ENCODE measurements around the gene PBX4.
A peak's percentile ranks its signal among the peaks of the same experiment; 100 is the strongest.

Gene PBX4

GRCh38 chr19:19661141-19661674 lies 42.7 kb upstream of the PBX4 start:
- H3K4me3 ChIP-seq (ENCODE audit: low read depth, low read length) = peak overlapping the region; percentile 76
- TF ChIP-seq CTCF (IDR thresholded peaks at IDR 0.05; ENCODE audit: borderline replicate concordance, insufficient read depth, low read depth, low read length) = no peak

GRCh38 chr19:19659646-19660245 lies 41.3 kb upstream of the PBX4 start:
- no peak overlapping the region for H3K4me3 ChIP-seq (ENCODE audit: low read depth, low read length)
- TF ChIP-seq CTCF (IDR thresholded peaks at IDR 0.05; ENCODE audit: borderline replicate concordance, insufficient read depth, low read depth, low read length) = no peak

GRCh38 chr19:19657397-19657783 lies 38.9 kb upstream of the PBX4 start:
- H3K4me3 ChIP-seq (ENCODE audit: low read depth, low read length) = no peak overlapping the region
- no peak for TF ChIP-seq CTCF (IDR thresholded peaks at IDR 0.05; ENCODE audit: borderline replicate concordance, insufficient read depth, low read depth, low read length)

GRCh38 chr19:19656451-19657396 lies 38.2 kb upstream of the PBX4 start:
- no peak for TF ChIP-seq CTCF (IDR thresholded peaks at IDR 0.05; ENCODE audit: borderline replicate concordance, insufficient read depth, low read depth, low read length)

GRCh38 chr19:19655641-19656343 lies 37.3 kb upstream of the PBX4 start:
- TF ChIP-seq CTCF (IDR thresholded peaks at IDR 0.05; ENCODE audit: borderline replicate concordance, insufficient read depth, low read depth, low read length) = no peak
- H3K4me3 ChIP-seq (ENCODE audit: low read depth, low read length) = no peak overlapping the region

More at GRCh38 chr19:19656451-19657396, 38.2 kb upstream of the PBX4 start:
- H3K4me3 ChIP-seq (ENCODE audit: low read depth, low read length) = no peak overlapping the region

GRCh38 chr19:19655051-19655594 lies 36.6 kb upstream of the PBX4 start:
- TF ChIP-seq CTCF (IDR thresholded peaks at IDR 0.05; ENCODE audit: borderline replicate concordance, insufficient read depth, low read depth, low read length) = no peak

More at GRCh38 chr19:19655051-19655594, 36.6 kb upstream of the PBX4 start:
- H3K4me3 ChIP-seq (ENCODE audit: low read depth, low read length) = no peak overlapping the region
